HG03095 (cell line): ENCODE measurements around the gene VRK3.

Experiments
- ATAC-seq: cut with Tn5 transposase; IDR thresholded peaks from one replicate; pipeline ENCODE4 v1.9.1; 2021; ENCODE audit warnings: moderate library complexity; ENCODE audit not compliant: unreplicated experiment

The VRK3 gene

DNA sequence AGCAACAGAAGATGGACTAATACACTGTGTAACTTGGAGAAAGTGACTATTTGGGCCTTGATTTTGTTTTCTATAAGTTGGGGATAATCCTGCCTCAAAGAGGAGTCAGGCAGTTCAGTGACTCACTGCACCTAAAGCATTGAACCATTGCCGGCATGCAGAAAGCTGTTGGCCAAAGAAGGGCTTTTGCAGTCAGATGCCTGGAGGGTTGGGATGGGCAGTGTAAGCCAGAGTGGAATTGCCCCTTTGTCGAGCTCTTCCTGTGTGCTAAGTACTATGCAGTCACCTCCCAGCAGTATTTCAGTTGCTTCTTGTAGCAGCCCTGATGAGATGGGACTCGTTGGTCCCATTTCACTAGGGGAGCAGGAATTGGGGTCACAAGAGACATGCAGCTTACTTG is 11.7 kb upstream of the VRK3 start:
- ATAC-seq: no peak

- no peak for ATAC-seq
Measured at GRCh38 chr19:50030937-50031336, 5.8 kb upstream of the VRK3 start.

DNA sequence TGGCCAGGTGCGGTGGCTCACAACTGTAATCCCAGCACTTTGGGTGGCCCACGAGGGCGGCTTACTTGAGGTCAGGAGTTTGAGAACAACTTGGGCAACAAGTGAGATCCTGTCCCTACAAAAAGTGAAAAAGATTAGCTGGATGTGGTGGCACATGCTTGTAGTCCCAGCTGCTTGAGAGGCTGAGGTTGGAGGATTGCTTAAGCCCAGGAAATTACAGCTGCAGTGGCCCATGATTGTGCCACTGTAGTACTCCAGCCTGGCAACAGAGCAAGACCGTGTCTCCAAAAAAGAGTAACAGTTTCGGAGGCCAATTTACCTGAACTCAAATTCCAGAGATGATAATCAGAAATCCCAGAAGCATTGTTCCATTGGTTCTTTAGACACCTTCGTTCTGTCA is 5.1 kb upstream of the VRK3 start:
- ATAC-seq: no peak

DNA sequence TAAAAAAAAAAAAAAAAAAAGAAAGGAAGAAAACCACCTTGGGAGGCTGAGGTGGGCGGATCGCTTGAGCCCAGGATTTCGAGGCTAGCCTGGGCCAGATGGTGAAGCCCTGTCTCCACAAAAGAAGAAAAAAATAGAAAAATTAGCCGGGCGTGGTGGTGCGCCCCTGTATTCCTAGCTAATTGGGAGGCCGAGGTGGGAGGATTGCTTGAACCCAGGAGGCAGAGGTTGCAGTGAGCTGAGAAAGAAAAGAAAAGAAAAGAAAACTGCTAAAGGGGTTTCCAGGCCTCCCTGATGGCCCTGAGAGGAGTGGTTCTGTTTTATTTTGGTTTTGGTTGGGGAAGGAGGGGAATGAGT is 1.4 kb upstream of the VRK3 start:
- no peak for ATAC-seq

- ATAC-seq: peak; percentile 55
Measured at GRCh38 chr19:50025794-50026549, 800 bp upstream of the VRK3 start, which contains the start of gene ZNF473. Gene ZNF473, plus strand, starts transcription at chr19:50026005. Its CDS starts 5,078 bp downstream, at chr19:50031083.

DNA sequence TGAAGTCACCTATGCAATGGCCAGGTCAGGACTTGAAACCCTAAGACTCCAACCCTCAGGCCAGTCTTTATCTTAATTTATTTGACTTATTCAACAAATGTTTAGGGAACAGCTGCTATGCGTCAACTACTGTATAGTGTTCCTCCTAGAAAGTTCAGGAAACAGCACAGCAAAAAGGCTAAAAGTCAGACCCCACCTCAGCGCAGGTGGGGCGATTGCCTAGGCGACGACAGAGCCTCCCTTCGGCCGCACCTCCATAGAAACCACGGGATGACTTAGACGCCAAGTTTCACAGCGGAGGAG is 502 bp downstream of the VRK3 start:
- ATAC-seq: peak; percentile 4

- ATAC-seq: no peak
Measured at GRCh38 chr19:50022823-50023222, 2.3 kb downstream of the VRK3 start.

GRCh38 chr19:50020481-50020880 is 4.7 kb downstream of the VRK3 start:
- no peak for ATAC-seq

- no peak for ATAC-seq
Measured at GRCh38 chr19:50016225-50016807, 8.9 kb downstream of the VRK3 start.

- ATAC-seq: no peak
Measured at GRCh38 chr19:50008532-50008931, 16.6 kb downstream of the VRK3 start.

GRCh38 chr19:50007947-50008346 is 17.2 kb downstream of the VRK3 start:
- no peak for ATAC-seq

DNA sequence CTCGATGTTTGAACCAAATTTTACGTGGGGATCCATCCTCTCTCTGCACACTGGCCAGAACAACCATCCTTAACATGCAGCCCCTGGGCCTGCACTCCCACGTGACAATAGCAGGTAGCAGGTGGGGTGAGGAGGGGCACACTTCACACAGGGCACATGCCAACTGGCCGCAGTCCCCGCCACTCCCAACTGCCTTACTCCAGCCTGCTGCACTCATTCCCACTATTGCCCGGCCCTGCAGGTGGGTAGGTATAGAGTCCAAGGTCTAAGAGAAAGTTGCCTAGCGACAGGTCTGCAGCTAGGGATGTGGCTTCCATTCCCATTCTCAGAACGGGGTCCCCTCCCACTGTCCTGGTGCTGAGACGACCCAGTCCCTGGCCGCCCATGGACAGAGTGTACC is 18.0 kb downstream of the VRK3 start:
- no peak for ATAC-seq

DNA sequence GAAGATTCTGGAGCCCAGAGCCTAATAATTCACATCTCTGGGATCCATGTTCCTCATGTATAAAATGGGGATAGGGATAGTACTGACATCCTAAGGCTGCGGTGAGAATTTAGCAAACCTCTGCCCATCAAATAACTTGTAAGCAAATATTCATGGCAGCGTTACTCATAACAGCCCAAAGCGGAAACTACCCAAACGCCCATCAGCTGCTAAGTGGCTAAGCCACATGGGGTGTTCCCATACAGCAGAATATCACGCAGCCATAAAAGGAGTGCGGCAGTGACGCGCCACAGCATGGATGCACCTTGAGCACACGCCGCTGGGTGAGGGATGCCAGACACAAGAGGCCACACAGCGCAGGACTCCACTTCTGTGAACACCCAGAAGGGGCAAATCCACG is 19.7 kb downstream of the VRK3 start:
- no peak for ATAC-seq

DNA sequence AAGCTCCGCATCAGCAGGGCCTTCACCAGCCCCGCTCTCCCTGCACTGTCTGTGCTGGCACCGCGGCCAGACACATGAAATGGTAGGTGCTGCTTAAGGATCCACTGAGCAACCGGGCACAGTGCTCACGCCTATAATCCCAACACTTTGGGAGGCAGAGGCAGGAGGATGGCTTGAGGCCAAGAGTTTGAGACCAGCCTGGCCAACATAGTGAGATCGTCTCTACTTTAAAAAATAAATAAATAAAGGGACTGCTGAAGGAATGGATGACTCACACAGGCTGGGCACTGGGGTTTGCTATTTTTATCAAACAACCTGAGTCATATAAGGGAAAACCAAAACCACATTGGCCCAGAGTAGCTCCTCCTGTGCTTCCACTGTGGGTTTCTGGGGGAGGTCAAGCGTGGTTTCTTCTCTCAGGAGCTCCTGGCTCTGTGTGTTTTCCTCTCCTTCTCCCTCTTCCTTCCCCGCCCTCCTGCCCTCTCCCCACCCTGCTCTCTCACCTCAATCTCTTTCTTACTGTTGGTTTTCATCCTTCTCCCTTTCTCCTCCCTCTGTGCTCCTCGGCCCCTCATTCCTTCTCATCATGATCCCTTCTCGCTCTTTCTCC is 21.3 kb downstream of the VRK3 start:
- ATAC-seq: no peak

GRCh38 chr19:50003254-50003788 is 21.9 kb downstream of the VRK3 start:
- no peak for ATAC-seq

- ATAC-seq: no peak
Measured at GRCh38 chr19:50002386-50002960, 22.7 kb downstream of the VRK3 start.

- no peak for ATAC-seq
Measured at GRCh38 chr19:50001775-50002174, 23.4 kb downstream of the VRK3 start.

GRCh38 chr19:50000841-50001557 is 24.2 kb downstream of the VRK3 start:
- ATAC-seq: no peak

DNA sequence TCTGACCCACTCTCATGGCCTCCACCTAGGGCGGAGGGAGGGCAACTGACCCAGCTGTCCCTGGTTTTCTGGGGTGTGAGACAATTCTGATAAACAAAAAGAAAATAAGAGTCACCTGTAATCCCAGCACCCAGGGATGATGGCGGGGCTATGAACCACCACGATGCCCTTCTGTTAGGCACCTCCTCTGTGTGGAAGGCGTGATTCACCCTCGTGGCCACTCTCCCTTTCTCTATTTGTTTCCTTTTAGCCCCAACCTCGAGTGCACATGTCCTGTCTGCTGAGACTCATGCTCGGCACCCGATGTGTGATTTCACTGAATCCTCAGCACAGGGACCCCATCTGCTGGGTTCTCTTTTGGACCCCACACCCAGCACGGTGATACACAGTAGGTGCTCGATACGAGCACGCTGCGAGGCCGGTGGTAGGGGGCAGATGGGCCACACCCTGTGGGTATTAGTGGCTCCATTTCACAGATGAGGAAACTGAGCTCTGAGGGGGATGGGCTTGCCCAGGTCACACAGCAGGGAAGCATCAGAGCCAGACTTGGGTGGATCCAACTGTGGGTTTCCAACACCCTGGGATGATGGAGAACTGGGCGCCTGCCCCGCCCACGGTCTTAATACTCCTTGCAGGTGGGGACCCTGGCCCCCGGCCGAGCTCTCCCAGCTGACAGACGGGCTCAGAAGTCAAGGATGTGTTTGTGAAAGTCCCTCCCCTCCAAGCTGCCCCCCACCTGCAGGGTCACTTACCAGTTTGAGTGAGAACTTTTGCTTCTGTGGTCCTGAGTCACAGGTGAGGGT is 24.9 kb downstream of the VRK3 start:
- no peak for ATAC-seq

DNA sequence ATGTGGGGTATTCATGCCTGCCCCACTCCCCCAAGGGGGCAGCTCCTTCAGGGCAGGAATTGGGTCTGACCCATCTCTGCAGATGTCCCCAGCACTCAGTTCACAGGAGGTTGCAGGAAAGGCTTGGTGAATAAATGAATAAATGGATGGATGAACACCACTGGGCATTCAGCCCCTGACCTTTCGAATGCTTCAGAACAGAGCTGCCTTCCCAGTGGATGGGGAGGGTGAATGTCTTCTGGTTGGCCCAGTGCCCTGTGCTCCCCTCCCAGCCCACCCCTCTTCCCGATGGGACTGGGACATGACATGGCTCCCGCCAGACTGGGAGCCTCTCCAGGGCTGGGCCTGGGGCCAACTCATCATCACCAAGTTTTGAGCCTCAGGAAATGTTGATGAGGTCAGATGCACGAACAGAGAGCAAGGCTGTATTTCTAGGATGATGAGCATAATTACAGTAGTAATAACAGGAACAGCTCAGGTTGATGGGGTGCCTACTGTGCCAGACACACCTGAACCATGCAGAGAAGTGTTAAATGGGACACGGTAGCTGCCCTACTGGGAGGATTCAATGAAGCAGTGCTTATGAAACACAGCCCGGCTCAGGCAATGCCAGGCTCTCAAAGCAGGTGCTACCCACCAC is 25.7 kb downstream of the VRK3 start:
- ATAC-seq: no peak
